ENCODE results near the gene HMCN1.

Gene HMCN1

DNA sequence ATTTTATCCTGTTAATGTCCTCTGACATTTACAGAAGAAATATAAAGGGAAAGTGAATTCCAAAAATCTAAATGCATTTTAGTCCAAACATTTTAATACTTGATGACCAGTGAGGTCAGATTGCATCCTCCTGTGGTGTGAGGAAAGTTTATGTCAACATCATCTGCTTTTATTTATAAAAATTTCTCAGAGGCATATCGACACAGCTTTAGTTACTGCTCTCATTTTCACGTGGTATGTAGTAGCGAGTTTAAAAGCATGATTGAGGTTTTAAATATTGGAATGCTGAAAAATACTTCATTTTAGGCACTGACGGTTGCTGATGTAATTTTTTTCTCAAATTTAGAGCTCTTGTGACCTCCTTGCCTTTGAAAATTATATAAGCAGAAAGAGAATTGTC, 234.8 kb downstream of the HMCN1 start:
- TF ChIP-seq, protein P1, sequence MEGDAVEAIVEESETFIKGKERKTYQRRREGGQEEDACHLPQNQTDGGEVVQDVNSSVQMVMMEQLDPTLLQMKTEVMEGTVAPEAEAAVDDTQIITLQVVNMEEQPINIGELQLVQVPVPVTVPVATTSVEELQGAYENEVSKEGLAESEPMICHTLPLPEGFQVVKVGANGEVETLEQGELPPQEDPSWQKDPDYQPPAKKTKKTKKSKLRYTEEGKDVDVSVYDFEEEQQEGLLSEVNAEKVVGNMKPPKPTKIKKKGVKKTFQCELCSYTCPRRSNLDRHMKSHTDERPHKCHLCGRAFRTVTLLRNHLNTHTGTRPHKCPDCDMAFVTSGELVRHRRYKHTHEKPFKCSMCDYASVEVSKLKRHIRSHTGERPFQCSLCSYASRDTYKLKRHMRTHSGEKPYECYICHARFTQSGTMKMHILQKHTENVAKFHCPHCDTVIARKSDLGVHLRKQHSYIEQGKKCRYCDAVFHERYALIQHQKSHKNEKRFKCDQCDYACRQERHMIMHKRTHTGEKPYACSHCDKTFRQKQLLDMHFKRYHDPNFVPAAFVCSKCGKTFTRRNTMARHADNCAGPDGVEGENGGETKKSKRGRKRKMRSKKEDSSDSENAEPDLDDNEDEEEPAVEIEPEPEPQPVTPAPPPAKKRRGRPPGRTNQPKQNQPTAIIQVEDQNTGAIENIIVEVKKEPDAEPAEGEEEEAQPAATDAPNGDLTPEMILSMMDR (IDR thresholded peaks at IDR 0.05; ENCODE audit: extremely low read depth, insufficient read depth, missing control alignments) = no peak
- in situ Hi-C loops (cut with MboI; ENCODE audit: low pct_unique_long_range_greater_than_20kb, low sequenced_read_pairs, unreplicated experiment) = no loop called here
- no peak for DNase-seq (ENCODE audit: low spot score)

DNA sequence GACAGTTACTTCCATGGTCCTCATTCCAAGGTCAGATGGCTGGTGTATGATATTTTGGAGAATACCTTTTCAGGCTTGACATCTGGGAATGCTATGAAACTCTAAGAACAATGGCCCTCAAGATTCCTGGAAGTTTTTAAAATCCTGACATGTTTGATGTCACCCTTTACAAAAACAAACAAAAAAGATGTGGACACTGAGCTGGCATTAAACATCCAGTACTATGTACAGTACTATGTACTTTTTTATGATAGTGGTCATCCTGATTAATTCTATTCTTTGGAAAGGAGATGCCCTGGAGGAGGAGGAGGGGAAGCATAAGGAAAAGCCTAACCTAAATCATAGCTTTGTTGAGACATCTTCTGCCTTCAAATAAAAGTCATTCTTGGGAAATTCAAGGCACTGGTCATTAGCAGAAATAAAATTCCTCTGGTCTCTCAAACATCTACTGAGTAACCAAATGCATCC, 235.4 kb downstream of the HMCN1 start:
- TF ChIP-seq, protein P1 (IDR thresholded peaks at IDR 0.05; ENCODE audit: extremely low read depth, insufficient read depth, missing control alignments) = no peak
- in situ Hi-C loops (cut with MboI; ENCODE audit: low pct_unique_long_range_greater_than_20kb, low sequenced_read_pairs, unreplicated experiment) = no loop called here
- no peak for DNase-seq (ENCODE audit: low spot score)

DNA sequence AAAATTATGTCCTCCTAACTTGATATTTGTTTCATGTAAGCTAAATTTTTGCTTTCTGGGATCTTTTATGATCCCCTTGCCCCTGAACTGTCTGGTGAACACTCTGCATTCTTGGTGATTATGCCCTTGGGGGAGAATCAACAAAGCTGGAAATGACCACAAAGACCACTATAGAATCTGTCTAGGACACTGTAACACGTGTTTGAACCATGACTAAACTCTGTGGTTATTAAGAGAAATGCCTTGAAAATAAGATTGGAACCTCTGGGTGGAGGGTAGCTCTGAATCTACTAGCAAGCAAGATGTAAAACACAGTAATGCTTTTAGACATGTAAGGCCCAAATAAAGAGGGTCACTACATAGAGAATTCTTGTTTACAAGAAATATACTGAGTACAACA, 237.5 kb downstream of the HMCN1 start:
- no peak for DNase-seq (ENCODE audit: low spot score)
- TF ChIP-seq, protein P1 (IDR thresholded peaks at IDR 0.05; ENCODE audit: extremely low read depth, insufficient read depth, missing control alignments) = no peak
- in situ Hi-C loops (cut with MboI; ENCODE audit: low pct_unique_long_range_greater_than_20kb, low sequenced_read_pairs, unreplicated experiment) = no loop called here

DNA sequence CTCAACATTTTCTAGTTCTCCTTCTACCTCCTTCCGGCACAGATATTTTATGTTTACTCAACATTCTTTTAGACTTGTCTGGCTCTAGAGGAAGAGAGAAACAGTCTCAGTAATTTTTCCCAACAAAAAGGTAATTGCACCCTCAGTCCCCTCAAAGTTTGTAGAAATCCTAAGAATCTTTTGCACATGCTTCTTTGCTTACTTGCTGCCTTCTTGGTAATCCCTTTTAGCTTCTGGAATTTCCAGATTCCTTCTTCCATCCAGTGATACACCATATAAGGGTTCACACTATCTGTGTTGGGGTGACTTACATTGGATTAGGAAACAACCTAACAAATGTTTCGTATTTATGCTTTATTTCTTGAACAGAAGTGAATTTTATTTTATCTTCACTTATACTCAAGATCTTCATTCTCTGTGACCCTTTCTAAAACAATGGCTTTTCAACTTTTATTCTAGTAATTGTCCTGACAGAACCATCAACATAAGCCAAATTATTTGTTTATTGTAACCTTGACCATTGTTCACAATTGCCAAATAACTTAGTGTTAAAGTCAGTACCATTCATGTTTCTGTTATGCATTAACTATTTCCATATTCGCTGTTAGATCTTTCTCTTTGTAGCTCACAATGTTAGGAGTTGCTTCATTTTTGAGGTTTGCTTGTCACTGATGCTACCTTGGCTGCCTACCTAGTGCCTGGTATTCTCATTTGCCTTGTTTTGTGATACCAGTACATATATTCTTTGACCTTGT, 238.1 kb downstream of the HMCN1 start:
- no peak for DNase-seq (ENCODE audit: low spot score)
- in situ Hi-C loops (cut with MboI; ENCODE audit: low pct_unique_long_range_greater_than_20kb, low sequenced_read_pairs, unreplicated experiment) = no loop called here

DNA sequence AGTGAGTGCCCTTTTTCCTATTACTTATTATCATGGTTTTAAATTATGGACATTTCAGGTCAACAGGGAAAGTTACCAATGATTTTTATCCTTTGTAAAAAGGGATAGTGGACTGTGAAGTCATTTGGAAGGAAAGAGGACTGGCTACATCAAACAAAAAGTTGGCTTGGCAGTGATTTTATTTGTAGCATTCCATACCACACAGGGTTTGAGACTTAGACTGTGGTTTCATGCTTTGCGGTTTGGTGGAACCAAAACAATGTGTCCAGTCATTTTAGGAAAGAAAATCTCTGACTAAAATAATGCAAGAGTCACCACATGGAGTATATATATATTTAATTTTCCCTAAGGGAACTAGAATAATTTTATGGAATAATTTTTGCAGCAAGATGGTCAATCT, 239.5 kb downstream of the HMCN1 start:
- TF ChIP-seq, protein P1 (IDR thresholded peaks at IDR 0.05; ENCODE audit: extremely low read depth, insufficient read depth, missing control alignments) = no peak
- in situ Hi-C loops (cut with MboI; ENCODE audit: low pct_unique_long_range_greater_than_20kb, low sequenced_read_pairs, unreplicated experiment) = no loop called here
- no peak for DNase-seq (ENCODE audit: low spot score)

More for the DNA sequence above, 238.1 kb downstream of the HMCN1 start:
- TF ChIP-seq, protein P1 (IDR thresholded peaks at IDR 0.05; ENCODE audit: extremely low read depth, insufficient read depth, missing control alignments) = no peak

DNA sequence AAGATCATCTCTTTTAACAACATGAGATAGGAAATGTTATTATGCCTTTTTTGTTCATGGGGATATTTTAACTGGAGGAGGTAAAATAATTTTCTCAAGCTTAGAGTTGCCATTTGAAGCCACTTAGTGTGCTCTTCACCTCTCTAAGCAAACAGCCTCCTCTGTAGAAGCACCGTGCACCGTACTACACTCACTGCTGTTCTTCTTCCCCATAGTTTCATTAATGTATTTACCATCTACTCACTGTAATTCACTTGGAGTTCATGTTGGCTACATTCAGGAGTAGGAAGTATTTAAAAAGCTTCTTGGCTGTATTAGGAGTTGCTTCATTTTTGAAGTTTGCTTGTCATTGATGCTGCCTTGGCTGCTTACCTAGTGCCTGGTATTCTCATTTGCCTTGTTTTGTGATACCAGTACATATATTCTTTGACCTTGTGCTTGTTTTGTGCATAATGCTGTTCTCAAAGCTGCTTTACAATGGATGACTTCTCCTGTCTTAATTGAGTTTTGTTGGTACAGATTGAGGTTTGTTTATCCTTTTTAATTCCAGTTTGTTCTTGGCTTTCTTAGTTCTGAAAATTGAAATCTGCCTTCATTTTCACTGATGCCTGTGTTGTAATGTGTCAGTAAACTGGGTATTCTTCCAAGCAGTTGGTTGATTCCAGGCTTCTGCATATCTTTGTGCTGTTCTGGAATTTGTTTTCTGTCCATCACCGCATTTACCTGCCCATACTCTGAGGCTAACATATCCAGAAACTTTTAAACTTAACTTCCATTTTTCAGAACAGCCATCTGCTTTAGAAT, 240.4 kb downstream of the HMCN1 start:
- no peak for DNase-seq (ENCODE audit: low spot score)
- in situ Hi-C loops (cut with MboI; ENCODE audit: low pct_unique_long_range_greater_than_20kb, low sequenced_read_pairs, unreplicated experiment) = no loop called here
- TF ChIP-seq, protein P1 (IDR thresholded peaks at IDR 0.05; ENCODE audit: extremely low read depth, insufficient read depth, missing control alignments) = no peak

Data from GM13977 (cell line).